Measurements from ENCODE around the gene FGGY.

GRCh38 chr1:59285691-59286090, 11.2 kb upstream of the FGGY start:
- TF ChIP-seq YY1 (IDR thresholded peaks at IDR 0.05; ENCODE audit: insufficient read depth, insufficient read length) (no peak), ZNF274 (IDR thresholded peaks at IDR 0.05; ENCODE audit: low read depth, low read length) (no peak)

All from NT2/D1 (cell line).